Calu3 (cell line): ENCODE results near the gene COTL1. TPM values are rescaled to one million over a fixed set of nuclear protein-coding genes. Genes with fewer than 3 reads are reported as not detected.

Source experiments
- BruUV-seq: library from RNA; stranded (reverse); fragments of 400-500 nt; replicated peaks from 2 replicates; lab custom pipeline; 2021; lab: Mats Ljungman, UMichigan
- CTCF ChIA-PET: fragments of 300-600 bp; sonication (Branson Sonifier 250); formaldehyde crosslinking; loops from one replicate; lab custom pipeline; 2022; ENCODE audit warnings: antibody characterized with exemption; lab: Charles Lee
- DNase-seq: peaks from one replicate; pipeline ENCODE4 v3.0.0; 2022
- H3K27ac Mint-ChIP-seq: one replicate; pipeline ENCODE4 v1.8.0; 2022; ENCODE audit warnings: mixed read lengths; ENCODE audit not compliant: unreplicated experiment
- H3K27me3 Mint-ChIP-seq: one replicate; pipeline ENCODE4 v1.8.0; 2022; ENCODE audit warnings: mixed read lengths; ENCODE audit not compliant: unreplicated experiment
- H3K36me3 Mint-ChIP-seq: one replicate; pipeline ENCODE4 v1.8.0; 2022; ENCODE audit warnings: mild to moderate bottlenecking, moderate library complexity, mixed read lengths; ENCODE audit not compliant: insufficient read depth, unreplicated experiment
- H3K4me1 Mint-ChIP-seq: one replicate; pipeline ENCODE4 v1.8.0; 2022; ENCODE audit warnings: mild to moderate bottlenecking, low read depth, mixed read lengths; ENCODE audit not compliant: unreplicated experiment
- H3K4me3 Mint-ChIP-seq: one replicate; pipeline ENCODE4 v1.8.0; 2022; ENCODE audit warnings: mild to moderate bottlenecking, low read depth, moderate library complexity, mixed read lengths; ENCODE audit not compliant: unreplicated experiment
- H3K9me3 Mint-ChIP-seq: one replicate; pipeline ENCODE4 v1.8.0; 2022; ENCODE audit warnings: low read depth, mixed read lengths; ENCODE audit not compliant: unreplicated experiment
- intact Hi-C: fragments of 100-400 bp; cut with micrococcal nuclease; formaldehyde crosslinking; loops from one replicate; pipeline ENCODE4 v1.10.0; 2022; ENCODE audit not compliant: unreplicated experiment
- total RNA-seq: library from RNA; stranded (reverse); gene quantifications from 2 replicates; pipeline ENCODE4 v1.2.3, GENCODE V29; 2022
- TF ChIP-seq, protein P1 (sequence below): fragments of 200-600 bp; IDR thresholded peaks from one replicate; pipeline ENCODE4 v1.8.0; 2022; ENCODE audit warnings: antibody characterized with exemption; ENCODE audit not compliant: unreplicated experiment

The COTL1 gene
- total RNA-seq, 1 experiment from 2014 or later = 343 TPM

DNA sequence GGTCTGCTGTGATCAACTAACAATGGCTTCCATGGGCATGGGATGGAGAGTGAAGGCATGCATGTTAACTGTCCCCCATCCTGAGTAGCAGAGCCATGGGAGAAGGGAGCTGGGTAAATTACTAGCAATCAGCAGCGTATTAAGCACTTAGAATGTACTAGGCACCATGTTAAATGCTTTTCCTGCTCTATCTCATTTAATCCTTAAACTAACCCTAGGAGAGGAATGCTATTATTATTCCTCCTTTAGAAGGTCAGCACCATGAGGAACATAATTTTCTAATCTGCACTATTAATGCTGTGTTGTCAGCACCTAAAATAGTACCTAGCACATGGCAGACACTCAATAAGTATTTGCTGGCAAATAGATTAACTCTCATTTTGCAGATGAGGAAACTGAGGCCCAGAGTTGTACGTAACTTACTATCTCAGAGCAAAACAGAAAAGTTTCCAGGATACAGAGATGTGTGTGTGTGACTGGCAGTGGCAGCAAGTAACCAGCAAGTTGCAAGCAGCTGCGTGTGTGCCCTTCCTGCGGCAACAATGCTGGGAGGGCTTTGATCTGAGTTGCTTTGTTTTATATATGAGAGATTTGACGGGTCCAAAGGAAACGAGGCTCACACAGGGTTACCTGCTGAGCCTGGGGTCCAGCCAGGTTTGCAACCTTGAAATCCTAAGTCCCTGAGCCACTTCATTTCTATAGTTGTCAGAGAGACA, 23.9 kb upstream of the COTL1 start:
- CTCF ChIA-PET = interaction anchor here (0.5 kb wide), 1 partner anchor 57 kb away, joined by 3 read pairs; no protein-coding TSS in a partner anchor
- TF ChIP-seq, protein P1, sequence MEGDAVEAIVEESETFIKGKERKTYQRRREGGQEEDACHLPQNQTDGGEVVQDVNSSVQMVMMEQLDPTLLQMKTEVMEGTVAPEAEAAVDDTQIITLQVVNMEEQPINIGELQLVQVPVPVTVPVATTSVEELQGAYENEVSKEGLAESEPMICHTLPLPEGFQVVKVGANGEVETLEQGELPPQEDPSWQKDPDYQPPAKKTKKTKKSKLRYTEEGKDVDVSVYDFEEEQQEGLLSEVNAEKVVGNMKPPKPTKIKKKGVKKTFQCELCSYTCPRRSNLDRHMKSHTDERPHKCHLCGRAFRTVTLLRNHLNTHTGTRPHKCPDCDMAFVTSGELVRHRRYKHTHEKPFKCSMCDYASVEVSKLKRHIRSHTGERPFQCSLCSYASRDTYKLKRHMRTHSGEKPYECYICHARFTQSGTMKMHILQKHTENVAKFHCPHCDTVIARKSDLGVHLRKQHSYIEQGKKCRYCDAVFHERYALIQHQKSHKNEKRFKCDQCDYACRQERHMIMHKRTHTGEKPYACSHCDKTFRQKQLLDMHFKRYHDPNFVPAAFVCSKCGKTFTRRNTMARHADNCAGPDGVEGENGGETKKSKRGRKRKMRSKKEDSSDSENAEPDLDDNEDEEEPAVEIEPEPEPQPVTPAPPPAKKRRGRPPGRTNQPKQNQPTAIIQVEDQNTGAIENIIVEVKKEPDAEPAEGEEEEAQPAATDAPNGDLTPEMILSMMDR = no peak
- Mint-ChIP-seq H3K4me1 (peaks cover 10% of the 10 kb centered on the region), H3K27me3 (peaks cover 34% of the 10 kb centered on the region), H3K27ac (no peak overlapping the region), H3K4me3 (no peak overlapping the region), H3K9me3 (no peaks in the 10 kb centered on the region), H3K36me3 (peaks cover 4% of the 10 kb centered on the region)
- no TSS peak for BruUV-seq
- intact Hi-C loops = no loop called here
- DNase-seq = no peak

DNA sequence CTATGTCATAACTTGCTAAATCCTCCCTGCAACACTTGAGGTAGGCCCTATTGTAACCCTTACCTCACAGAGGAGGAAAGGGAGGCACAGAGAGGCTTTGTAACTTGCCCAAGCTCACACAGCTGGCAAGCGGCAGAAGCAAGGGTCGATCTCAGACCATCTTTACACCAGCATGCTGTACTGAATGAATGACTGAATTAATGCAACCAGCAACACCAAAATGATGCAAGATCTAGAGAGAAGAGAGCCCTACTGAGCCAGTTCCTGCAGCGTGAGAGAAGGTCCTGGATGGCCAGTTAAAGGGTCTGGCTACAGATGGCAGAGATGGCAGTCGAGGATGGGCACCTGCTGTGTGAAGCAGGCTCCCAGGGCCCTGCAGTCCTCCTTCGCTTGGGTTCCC, 22.3 kb upstream of the COTL1 start:
- TF ChIP-seq, protein P1 = no peak
- no peak overlapping the region for H3K4me3 Mint-ChIP-seq
- peaks cover 23% of the 10 kb centered on the region for H3K27me3 Mint-ChIP-seq
- H3K9me3 Mint-ChIP-seq = no peaks in the 10 kb centered on the region
- no peak for DNase-seq
- no peak overlapping the region for H3K27ac Mint-ChIP-seq
- BruUV-seq = no TSS peak
- H3K4me1 Mint-ChIP-seq = peaks cover 10% of the 10 kb centered on the region
- intact Hi-C loops = no loop called here
- H3K36me3 Mint-ChIP-seq = no peaks in the 10 kb centered on the region
- CTCF ChIA-PET = no interaction called here

- Mint-ChIP-seq H3K4me3 (no peak overlapping the region), H3K27me3 (peaks cover 10% of the 10 kb centered on the region), H3K36me3 (no peaks in the 10 kb centered on the region), H3K27ac (no peak overlapping the region), H3K9me3 (no peaks in the 10 kb centered on the region), H3K4me1 (no peaks in the 10 kb centered on the region)
- TF ChIP-seq, protein P1 = no peak
- DNase-seq = no peak
- BruUV-seq = no TSS peak
- CTCF ChIA-PET = interaction anchor here (0.6 kb wide), 2 partner anchors 22 to 979 kb away, joined by 4 to 8 read pairs; no protein-coding TSS in a partner anchor
- intact Hi-C loops = no loop called here
Measured at GRCh38 chr16:84638231-84638806, 20.4 kb upstream of the COTL1 start.

- no peak overlapping the region for H3K4me3 Mint-ChIP-seq
- CTCF ChIA-PET = no interaction called here
- TF ChIP-seq, protein P1 = no peak
- no TSS peak for BruUV-seq
- no peaks in the 10 kb centered on the region for H3K36me3 Mint-ChIP-seq
- peaks cover 6% of the 10 kb centered on the region for H3K27me3 Mint-ChIP-seq
- DNase-seq = no peak
- no peak overlapping the region for H3K27ac Mint-ChIP-seq
- no peaks in the 10 kb centered on the region for H3K4me1 Mint-ChIP-seq
- intact Hi-C loops = no loop called here
- H3K9me3 Mint-ChIP-seq = no peaks in the 10 kb centered on the region
Measured at GRCh38 chr16:84637709-84638108, 19.8 kb upstream of the COTL1 start.
